Measurements from ENCODE around the gene TMEM94. TPM values are rescaled to one million over a fixed set of nuclear protein-coding genes. Genes with fewer than 3 reads are reported as not detected.

The TMEM94 gene
- total RNA-seq: 42.2 and 54.5 TPM in 2 replicates

DNA sequence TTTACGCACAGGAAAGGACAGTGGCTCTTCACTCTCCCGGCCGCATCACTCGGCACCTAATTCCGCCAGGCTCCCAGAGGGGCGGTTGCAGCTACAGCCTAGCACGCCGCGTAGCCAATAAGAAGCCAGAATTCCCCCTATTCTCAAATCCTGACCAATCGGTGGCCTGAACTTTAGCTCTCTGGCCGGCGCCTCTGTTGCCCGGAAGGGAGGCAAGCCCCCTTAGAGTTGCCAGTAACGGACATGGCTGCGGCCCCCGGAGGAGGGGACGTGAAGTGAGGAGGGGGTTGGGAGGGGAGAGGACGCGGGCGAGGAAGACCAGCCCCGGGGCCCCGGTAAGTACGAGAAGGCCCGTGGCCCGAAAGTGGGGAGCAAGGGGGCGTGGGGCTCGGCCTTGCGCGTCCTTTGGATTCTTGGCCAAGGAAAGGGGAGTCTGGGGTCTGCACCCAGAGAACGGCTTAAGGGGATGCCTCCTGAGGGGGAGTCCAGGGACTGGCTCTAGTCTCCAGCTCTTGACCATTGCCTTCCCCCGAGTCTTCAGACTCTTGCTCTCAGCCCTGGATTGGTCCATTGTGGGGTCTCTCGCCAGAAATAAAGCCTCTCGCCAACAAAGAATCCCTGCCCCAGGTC lies at the start of gene TMEM94:
Gene TMEM94 (plus strand): TSS at position 219 of the 630 bp plus-strand sequence. CDS start 15,271 bp downstream, outside the sequence.

GRCh38 chr17:75515496-75516254 lies 59.2 kb downstream of the TMEM94 start, which contains the start of gene CASKIN2:
TSS of gene CASKIN2 (minus strand) at chr17:75515537. CDS start at chr17:75513804, 1,733 bp downstream.

GRCh38 chr17:75516255-75516618 lies 59.8 kb downstream of the TMEM94 start, which contains the start of gene TSEN54:
TSS of gene TSEN54 (plus strand) at chr17:75516528. CDS start at chr17:75516561, 33 bp downstream.

GRCh38 chr17:75524970-75525805 lies 68.8 kb downstream of the TMEM94 start, which contains the start of gene LLGL2:
TSS of gene LLGL2 (plus strand) at chr17:75525697. CDS start at chr17:75543427, 17,730 bp downstream.

Other genes starting within 250 kb of the TMEM94 start
- gene GGA3, start 195.0 kb upstream of the TMEM94 start, total RNA-seq: 14.4 and 21.2 TPM in 2 replicates
- gene MRPS7, start 194.8 kb upstream of the TMEM94 start, total RNA-seq: 72.1 and 75.1 TPM in 2 replicates
- gene MIF4GD, start 185.4 kb upstream of the TMEM94 start, total RNA-seq: 23.2 and 32.6 TPM in 2 replicates
- gene SLC25A19, start 167.2 kb upstream of the TMEM94 start, total RNA-seq: 10.1 and 12.5 TPM in 2 replicates
- 69.3 and 120 TPM in 2 replicates for gene GRB2, start 51.0 kb upstream of the TMEM94 start, total RNA-seq
- gene CASKIN2, start 58.9 kb downstream of the TMEM94 start, total RNA-seq: 10.4 and 15.6 TPM in 2 replicates
- gene TSEN54, start 59.9 kb downstream of the TMEM94 start, total RNA-seq: 29.6 and 43.5 TPM in 2 replicates
- 47.7 and 48.8 TPM in 2 replicates for gene LLGL2, start 69.1 kb downstream of the TMEM94 start, total RNA-seq
- gene MYO15B, start 131.2 kb downstream of the TMEM94 start, total RNA-seq: 0.07 and 0.65 TPM in 2 replicates
- 2.4 and 2.6 TPM in 2 replicates for gene SMIM5, start 176.8 kb downstream of the TMEM94 start, total RNA-seq
- 15.7 and 22.9 TPM in 2 replicates for gene RECQL5, start 210.5 kb downstream of the TMEM94 start, total RNA-seq
- gene SAP30BP, start 210.7 kb downstream of the TMEM94 start, total RNA-seq: 37.0 and 56.6 TPM in 2 replicates